Measurements from ENCODE around the gene MBD5.

Gene MBD5

GRCh38 chr2:148302526-148302925 is 281.6 kb downstream of the MBD5 start:
- no peak overlapping the region for H3K9ac ChIP-seq (ENCODE audit: low read length in 5 of 5)
- H3K4me3 ChIP-seq (ENCODE audit: low read depth in 1 of 5, low read length in 5 of 5) = no peak overlapping the region
- H3K27me3 ChIP-seq (ENCODE audit: control insufficient read depth in 5 of 5, insufficient read depth in 4 of 5, low read length in 5 of 5) = no peaks in the 10 kb centered on the region
- H3K4me1 ChIP-seq (ENCODE audit: control insufficient read depth in 5 of 5, insufficient read depth in 5 of 5, low read length in 5 of 5) = peaks cover 0 to 7% (median 0%) of the 10 kb centered on the region in 5 donors
- no peak overlapping the region for H3K27ac ChIP-seq (ENCODE audit: low read depth, low read length)
- no peaks in the 10 kb centered on the region for H3K9me3 ChIP-seq (ENCODE audit: control insufficient read depth in 5 of 5, low read length in 5 of 5)
- H3K36me3 ChIP-seq (ENCODE audit: control insufficient read depth in 5 of 5, insufficient read depth in 5 of 5, low read length in 5 of 5) = no peaks in the 10 kb centered on the region

GRCh38 chr2:148303161-148303560 is 282.3 kb downstream of the MBD5 start:
- H3K9ac ChIP-seq (ENCODE audit: low read length in 5 of 5) = no peak overlapping the region
- no peaks in the 10 kb centered on the region for H3K9me3 ChIP-seq (ENCODE audit: control insufficient read depth in 5 of 5, low read length in 5 of 5)
- H3K4me1 ChIP-seq (ENCODE audit: control insufficient read depth in 5 of 5, insufficient read depth in 5 of 5, low read length in 5 of 5) = peaks cover 0 to 7% (median 0%) of the 10 kb centered on the region in 5 donors
- H3K27ac ChIP-seq (ENCODE audit: low read depth, low read length) = no peak overlapping the region
- H3K4me3 ChIP-seq (ENCODE audit: low read depth in 1 of 5, low read length in 5 of 5) = no peak overlapping the region
- H3K27me3 ChIP-seq (ENCODE audit: control insufficient read depth in 5 of 5, insufficient read depth in 4 of 5, low read length in 5 of 5) = no peaks in the 10 kb centered on the region
- H3K36me3 ChIP-seq (ENCODE audit: control insufficient read depth in 5 of 5, insufficient read depth in 5 of 5, low read length in 5 of 5) = no peaks in the 10 kb centered on the region

- Histone ChIP-seq H3K4me3 (ENCODE audit: low read depth in 1 of 5, low read length in 5 of 5) (no peak overlapping the region), H3K9ac (ENCODE audit: low read length in 5 of 5) (no peak overlapping the region), H3K9me3 (ENCODE audit: control insufficient read depth in 5 of 5, low read length in 5 of 5) (no peaks in the 10 kb centered on the region)
Observed at GRCh38 chr2:148305476-148305875, 284.6 kb downstream of the MBD5 start.

GRCh38 chr2:148306027-148306426 is 285.1 kb downstream of the MBD5 start:
- H3K9ac ChIP-seq (ENCODE audit: low read length in 5 of 5) = no peak overlapping the region
- H3K9me3 ChIP-seq (ENCODE audit: control insufficient read depth in 5 of 5, low read length in 5 of 5) = no peaks in the 10 kb centered on the region
- H3K4me3 ChIP-seq (ENCODE audit: low read depth in 1 of 5, low read length in 5 of 5) = no peak overlapping the region
- no peaks in the 10 kb centered on the region for H3K36me3 ChIP-seq (ENCODE audit: control insufficient read depth in 5 of 5, insufficient read depth in 5 of 5, low read length in 5 of 5)
- H3K27ac ChIP-seq (ENCODE audit: low read depth, low read length) = no peak overlapping the region
- H3K27me3 ChIP-seq (ENCODE audit: control insufficient read depth in 5 of 5, insufficient read depth in 4 of 5, low read length in 5 of 5) = no peaks in the 10 kb centered on the region
- H3K4me1 ChIP-seq (ENCODE audit: control insufficient read depth in 5 of 5, insufficient read depth in 5 of 5, low read length in 5 of 5) = peaks cover 0 to 2% (median 0%) of the 10 kb centered on the region in 5 donors

More at GRCh38 chr2:148305476-148305875, 284.6 kb downstream of the MBD5 start:
- Histone ChIP-seq H3K36me3 (ENCODE audit: control insufficient read depth in 5 of 5, insufficient read depth in 5 of 5, low read length in 5 of 5) (no peaks in the 10 kb centered on the region), H3K27me3 (ENCODE audit: control insufficient read depth in 5 of 5, insufficient read depth in 4 of 5, low read length in 5 of 5) (no peaks in the 10 kb centered on the region), H3K4me1 (ENCODE audit: control insufficient read depth in 5 of 5, insufficient read depth in 5 of 5, low read length in 5 of 5) (peaks cover 0 to 5% (median 0%) of the 10 kb centered on the region in 5 donors), H3K27ac (ENCODE audit: low read depth, low read length) (no peak overlapping the region)

- Histone ChIP-seq H3K4me1 (ENCODE audit: control insufficient read depth in 5 of 5, insufficient read depth in 5 of 5, low read length in 5 of 5) (no peaks in the 10 kb centered on the region), H3K4me3 (ENCODE audit: low read depth in 1 of 5, low read length in 5 of 5) (no peak overlapping the region), H3K27me3 (ENCODE audit: control insufficient read depth in 5 of 5, insufficient read depth in 4 of 5, low read length in 5 of 5) (no peaks in the 10 kb centered on the region), H3K9me3 (ENCODE audit: control insufficient read depth in 5 of 5, low read length in 5 of 5) (peaks cover 0 to 4% (median 0%) of the 10 kb centered on the region in 5 donors), H3K27ac (ENCODE audit: low read depth, low read length) (no peak overlapping the region), H3K9ac (ENCODE audit: low read length in 5 of 5) (no peak overlapping the region), H3K36me3 (ENCODE audit: control insufficient read depth in 5 of 5, insufficient read depth in 5 of 5, low read length in 5 of 5) (peaks cover 0 to 7% (median 3%) of the 10 kb centered on the region in 5 donors)
Observed at GRCh38 chr2:148317598-148317997, 296.7 kb downstream of the MBD5 start.

- no peak overlapping the region for H3K27ac ChIP-seq (ENCODE audit: low read depth, low read length)
- H3K9me3 ChIP-seq (ENCODE audit: control insufficient read depth in 5 of 5, low read length in 5 of 5) = peaks cover 0 to 6% (median 5%) of the 10 kb centered on the region in 5 donors
- H3K9ac ChIP-seq (ENCODE audit: low read length in 5 of 5) = no peak overlapping the region
- H3K4me3 ChIP-seq (ENCODE audit: low read depth in 1 of 5, low read length in 5 of 5) = no peak overlapping the region
- peaks cover 8 to 14% (median 10%) of the 10 kb centered on the region in 5 donors for H3K36me3 ChIP-seq (ENCODE audit: control insufficient read depth in 5 of 5, insufficient read depth in 5 of 5, low read length in 5 of 5)
- H3K27me3 ChIP-seq (ENCODE audit: control insufficient read depth in 5 of 5, insufficient read depth in 4 of 5, low read length in 5 of 5) = no peaks in the 10 kb centered on the region
- H3K4me1 ChIP-seq (ENCODE audit: control insufficient read depth in 5 of 5, insufficient read depth in 5 of 5, low read length in 5 of 5) = no peaks in the 10 kb centered on the region
Observed at GRCh38 chr2:148338541-148338940, 317.6 kb downstream of the MBD5 start.

GRCh38 chr2:148342086-148342485 is 321.2 kb downstream of the MBD5 start:
- H3K9me3 ChIP-seq (ENCODE audit: control insufficient read depth in 5 of 5, low read length in 5 of 5) = peaks cover 0 to 10% (median 5%) of the 10 kb centered on the region in 5 donors
- no peak overlapping the region for H3K4me3 ChIP-seq (ENCODE audit: low read depth in 1 of 5, low read length in 5 of 5)
- H3K27ac ChIP-seq (ENCODE audit: low read depth, low read length) = no peak overlapping the region
- peaks cover 3 to 9% (median 4%) of the 10 kb centered on the region in 5 donors for H3K36me3 ChIP-seq (ENCODE audit: control insufficient read depth in 5 of 5, insufficient read depth in 5 of 5, low read length in 5 of 5)
- H3K27me3 ChIP-seq (ENCODE audit: control insufficient read depth in 5 of 5, insufficient read depth in 4 of 5, low read length in 5 of 5) = no peaks in the 10 kb centered on the region
- H3K9ac ChIP-seq (ENCODE audit: low read length in 5 of 5) = no peak overlapping the region
- no peaks in the 10 kb centered on the region for H3K4me1 ChIP-seq (ENCODE audit: control insufficient read depth in 5 of 5, insufficient read depth in 5 of 5, low read length in 5 of 5)

GRCh38 chr2:148350199-148350598 is 329.3 kb downstream of the MBD5 start:
- Histone ChIP-seq H3K27me3 (ENCODE audit: control insufficient read depth in 5 of 5, insufficient read depth in 4 of 5, low read length in 5 of 5) (no peaks in the 10 kb centered on the region), H3K4me1 (ENCODE audit: control insufficient read depth in 5 of 5, insufficient read depth in 5 of 5, low read length in 5 of 5) (peaks cover 0 to 12% (median 0%) of the 10 kb centered on the region in 5 donors), H3K4me3 (ENCODE audit: low read depth in 1 of 5, low read length in 5 of 5) (no peak overlapping the region), H3K9me3 (ENCODE audit: control insufficient read depth in 5 of 5, low read length in 5 of 5) (no peaks in the 10 kb centered on the region), H3K27ac (ENCODE audit: low read depth, low read length) (no peak overlapping the region), H3K36me3 (ENCODE audit: control insufficient read depth in 5 of 5, insufficient read depth in 5 of 5, low read length in 5 of 5) (no peaks in the 10 kb centered on the region), H3K9ac (ENCODE audit: low read length in 5 of 5) (no peak overlapping the region)

GRCh38 chr2:148351437-148352143 is 330.7 kb downstream of the MBD5 start:
- Histone ChIP-seq H3K4me1 (ENCODE audit: control insufficient read depth in 5 of 5, insufficient read depth in 5 of 5, low read length in 5 of 5) (peaks cover 0 to 12% (median 0%) of the 10 kb centered on the region in 5 donors), H3K27me3 (ENCODE audit: control insufficient read depth in 5 of 5, insufficient read depth in 4 of 5, low read length in 5 of 5) (no peaks in the 10 kb centered on the region), H3K4me3 (ENCODE audit: low read depth in 1 of 5, low read length in 5 of 5) (no peak overlapping the region), H3K9me3 (ENCODE audit: control insufficient read depth in 5 of 5, low read length in 5 of 5) (peaks cover 0 to 5% (median 0%) of the 10 kb centered on the region in 5 donors), H3K9ac (ENCODE audit: low read length in 5 of 5) (no peak overlapping the region), H3K36me3 (ENCODE audit: control insufficient read depth in 5 of 5, insufficient read depth in 5 of 5, low read length in 5 of 5) (no peaks in the 10 kb centered on the region), H3K27ac (ENCODE audit: low read depth, low read length) (no peak overlapping the region)

GRCh38 chr2:148358375-148358774 is 337.5 kb downstream of the MBD5 start:
- Histone ChIP-seq H3K4me1 (ENCODE audit: control insufficient read depth in 5 of 5, insufficient read depth in 5 of 5, low read length in 5 of 5) (no peaks in the 10 kb centered on the region), H3K4me3 (ENCODE audit: low read depth in 1 of 5, low read length in 5 of 5) (no peak overlapping the region), H3K9ac (ENCODE audit: low read length in 5 of 5) (no peak overlapping the region), H3K36me3 (ENCODE audit: control insufficient read depth in 5 of 5, insufficient read depth in 5 of 5, low read length in 5 of 5) (no peaks in the 10 kb centered on the region), H3K27me3 (ENCODE audit: control insufficient read depth in 5 of 5, insufficient read depth in 4 of 5, low read length in 5 of 5) (no peaks in the 10 kb centered on the region), H3K27ac (ENCODE audit: low read depth, low read length) (no peak overlapping the region), H3K9me3 (ENCODE audit: control insufficient read depth in 5 of 5, low read length in 5 of 5) (peaks cover 0 to 5% (median 0%) of the 10 kb centered on the region in 5 donors)

Data from subcutaneous abdominal adipose tissue (tissue), 5 donors.